B cell (primary cell): Measurements from ENCODE around the gene IRX6. TPM values are rescaled to one million over a fixed set of nuclear protein-coding genes. Genes with fewer than 3 reads are reported as not detected.

Source experiments
- ATAC-seq: fragments of 200-7000 bp; cut with Tn5 transposase; one replicate; pipeline ENCODE4 v1.10.0; 2021; ENCODE audit warnings: low read depth, mild to moderate bottlenecking, moderate number of reproducible peaks, moderate library complexity
- CTCF ChIA-PET: fragments of 350-600 bp; sonication (Branson Sonifier 250); formaldehyde crosslinking; loops from one replicate; lab custom pipeline; 2021; ENCODE audit warnings: antibody characterized with exemption, inconsistent platforms; lab: Charles Lee
- POLR2A ChIA-PET: fragments of 350-600 bp; sonication (Branson Sonifier 250); formaldehyde crosslinking; loops from one replicate; lab custom pipeline; 2021; ENCODE audit warnings: antibody characterized with exemption; lab: Charles Lee
- DNase-seq: peaks from one replicate; pipeline ENCODE4 v3.0.0; 2013
- H2AFZ ChIP-seq: 2 replicates; pipeline ENCODE4 v1.6.1; 2012; ENCODE audit warnings: mild to moderate bottlenecking, low read depth, low read length; ENCODE audit not compliant: insufficient read depth, poor library complexity, severe bottlenecking
- H3K27ac ChIP-seq, 2 donors: 1 replicate in 1 of 2; 2 replicates in 1 of 2; pipeline ENCODE4 v1.5.1; 2012 to 2013; ENCODE audit warnings: low read length in 2 of 2, mild to moderate bottlenecking in 2 of 2, moderate library complexity in 1 of 2
- H3K27me3 ChIP-seq, 4 experiments: fragments of 200-600 bp in 1 of 4; sonication (generic) in 1 of 4; replicated peaks in 1 of 4; 1 replicate in 2 of 4; 2 replicates in 2 of 4; pipeline versions ENCODE4 v1.6.1 to v1.7.0; 2013 to 2016; ENCODE audit warnings: low read length in 3 of 4, mild to moderate bottlenecking in 2 of 4, mixed read lengths in 1 of 4, moderate library complexity in 1 of 4; ENCODE audit not compliant: insufficient read depth in 4 of 4, control insufficient read depth in 3 of 4; ENCODE audit errors: control extremely low read depth in 1 of 4
- H3K36me3 ChIP-seq, 2 experiments: replicated peaks in 1 of 2; 1 replicate in 1 of 2; 2 replicates in 1 of 2; pipeline versions ENCODE4 v1.6.1 to v1.7.1; 2013; ENCODE audit warnings: low read length in 1 of 2; ENCODE audit not compliant: insufficient read depth in 2 of 2, control insufficient read depth in 1 of 2; ENCODE audit errors: control extremely low read depth in 1 of 2, extremely low read depth in 1 of 2
- H3K4me1 ChIP-seq, 2 donors: fragments of 200-600 bp in 1 of 2; sonication (generic) in 1 of 2; 1 replicate in 1 of 2; 2 replicates in 1 of 2; pipeline versions ENCODE4 v1.5.1 to v1.6.1; 2013 to 2017; ENCODE audit warnings: low read length in 2 of 2; ENCODE audit not compliant: control insufficient read depth in 2 of 2, insufficient read depth in 2 of 2
- H3K4me2 ChIP-seq: replicated peaks from 2 replicates; pipeline ENCODE3; 2012; ENCODE audit warnings: mild to moderate bottlenecking, low read depth, low read length; ENCODE audit not compliant: poor library complexity, severe bottlenecking
- H3K4me3 ChIP-seq, 5 experiments: fragments of 200-600 bp in 1 of 5; sonication (generic) in 1 of 5; 1 replicate in 3 of 5; 2 replicates in 2 of 5; pipeline versions ENCODE4 v1.5.1 to v1.7.0; 2011 to 2016; ENCODE audit warnings: low read length in 4 of 5, mild to moderate bottlenecking in 4 of 5, low read depth in 2 of 5, control low read depth in 1 of 5, moderate library complexity in 1 of 5; ENCODE audit not compliant: insufficient read depth in 1 of 5; ENCODE audit errors: control extremely low read depth in 1 of 5, extremely low read depth in 1 of 5
- H3K79me2 ChIP-seq: fragments of 200-600 bp; sonication (generic); one replicate; pipeline ENCODE4 v1.6.0; 2016; ENCODE audit warnings: low read length; ENCODE audit not compliant: control insufficient read depth, insufficient read depth
- H3K9ac ChIP-seq: fragments of 200-600 bp; sonication (generic); 2 replicates; pipeline ENCODE4 v1.6.1; 2017; ENCODE audit warnings: mild to moderate bottlenecking, low read length, moderate library complexity
- H3K9me3 ChIP-seq, 3 donors: one replicate each; pipeline versions ENCODE4 v1.6.1 to v1.7.1; 2013; ENCODE audit warnings: low read length in 2 of 3; ENCODE audit not compliant: control insufficient read depth in 2 of 3, insufficient read depth in 1 of 3; ENCODE audit errors: control extremely low read depth in 1 of 3
- H4K20me1 ChIP-seq: 2 replicates; pipeline ENCODE4 v1.6.0; 2012; ENCODE audit warnings: mild to moderate bottlenecking, low read length; ENCODE audit not compliant: insufficient read depth, control insufficient read depth, poor library complexity, severe bottlenecking
- H3K27ac Mint-ChIP-seq: one replicate; pipeline ENCODE4 v1.8.0; 2021; ENCODE audit warnings: mixed read lengths
- H3K27me3 Mint-ChIP-seq: one replicate; pipeline ENCODE4 v1.8.0; 2021; ENCODE audit warnings: mixed read lengths
- H3K4me1 Mint-ChIP-seq: one replicate; pipeline ENCODE4 v1.8.0; 2021; ENCODE audit warnings: mixed read lengths
- H3K4me3 Mint-ChIP-seq: one replicate; pipeline ENCODE4 v1.8.0; 2021; ENCODE audit warnings: mixed read lengths
- H3K9me3 Mint-ChIP-seq: one replicate; pipeline ENCODE4 v1.8.0; 2022; ENCODE audit warnings: mixed read lengths; ENCODE audit not compliant: insufficient read depth
- EZH2 ChIP-seq: IDR thresholded peaks from 2 replicates; pipeline ENCODE4 v1.6.1; 2012; ENCODE audit warnings: borderline replicate concordance, low read depth, mild to moderate bottlenecking, moderate library complexity, low read length; ENCODE audit not compliant: insufficient read depth, poor library complexity, severe bottlenecking
- WGBS: methylation state at CpG from one replicate; pipeline ENCODE4 v1.1.5; 2013; ENCODE audit warnings: missing lambda C conversion rate; ENCODE audit not compliant: insufficient coverage; 5-methylcytosine and 5-hydroxymethylcytosine counted together
- intact Hi-C: fragments of 100-400 bp; cut with micrococcal nuclease; formaldehyde crosslinking; loops from one replicate; pipeline ENCODE4 v1.10.0; 2022
- polyA plus RNA-seq: library from polyadenylated mRNA; depleted of rRNA; stranded (reverse); fragments of >200 nt; gene quantifications from 2 replicates; pipeline ENCODE4 v1.2.3, GENCODE V29; 2012
- total RNA-seq, 2 donors: library from RNA; stranded (reverse); fragments of 120-200 nt in 1 of 2; gene quantifications; 1 replicate in 1 of 2; 2 replicates in 1 of 2; pipeline versions ENCODE4 v1.2.3 to v1.2.4, GENCODE V29; 2013 to 2022
- TF ChIP-seq, protein P1 (sequence below): fragments of 200-600 bp; IDR thresholded peaks from one replicate; pipeline ENCODE4 v1.8.0; 2022; ENCODE audit warnings: antibody characterized with exemption, mild to moderate bottlenecking

IRX6 gene
- total and polyA plus RNA-seq, 2 donors (not counting 1 experiment from before 2014, with no cell fraction given): 0.10 to 0.15 TPM

DNA sequence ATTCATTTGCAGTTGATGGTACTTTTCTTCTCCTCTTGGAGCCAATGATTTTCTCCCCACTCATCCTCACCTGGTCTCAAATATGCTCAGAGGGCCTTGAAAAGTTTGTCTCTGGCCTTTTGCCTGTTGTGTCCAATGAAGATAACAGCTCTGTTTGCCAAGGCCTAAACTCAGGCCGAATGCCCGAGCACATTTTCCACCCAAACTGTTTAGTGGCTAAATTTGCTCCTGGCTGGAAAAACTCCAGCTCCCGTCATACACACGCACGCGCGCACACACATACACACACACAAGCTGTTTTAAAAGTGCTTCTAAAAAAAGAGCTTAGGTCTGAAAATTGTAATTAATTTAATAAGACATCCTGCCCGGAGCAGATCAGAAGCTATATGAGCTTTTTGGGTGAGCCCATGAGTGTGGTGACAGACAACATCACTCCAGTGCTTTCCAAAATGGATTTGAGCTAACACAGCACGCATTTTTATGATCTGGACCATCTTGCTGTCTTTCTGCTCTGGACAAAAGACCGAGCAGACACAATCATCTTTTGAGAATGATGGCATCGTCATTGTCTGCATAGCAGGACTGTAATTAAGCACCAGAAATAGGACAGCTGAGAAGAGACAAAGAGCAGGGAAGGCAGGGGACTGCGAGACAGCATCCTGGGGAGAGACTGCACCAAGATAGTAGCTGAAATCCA lies 48.9 kb downstream of the IRX6 start:
- Histone ChIP-seq H3K9ac (no peak overlapping the region), H3K27ac (no peak overlapping the region), H4K20me1 (no peaks in the 10 kb centered on the region), H2AFZ (no peak overlapping the region), H3K9me3 (peaks cover 0 to 4% (median 0%) of the 10 kb centered on the region in 3 donors), H3K4me3 (no peak overlapping the region), H3K79me2 (no peaks in the 10 kb centered on the region), H3K4me1 (peaks cover 3 to 4% of the 10 kb centered on the region in 2 donors), H3K27me3 (peaks cover 0 to 15% (median 11%) of the 10 kb centered on the region in 4 experiments), H3K36me3 (no peaks in the 10 kb centered on the region), H3K4me2 (no peak overlapping the region)
- intact Hi-C loops: loop anchor here (5.0 kb wide), 1 partner anchor 1821 kb away; no protein-coding TSS in a partner anchor
- DNase-seq (no peak), ATAC-seq (no peak)
- Mint-ChIP-seq H3K27ac (no peak overlapping the region), H3K4me1 (peaks cover 4% of the 10 kb centered on the region), H3K9me3 (no peaks in the 10 kb centered on the region), H3K4me3 (no peak overlapping the region), H3K27me3 (peaks cover 33% of the 10 kb centered on the region)
- ChIA-PET POLR2A (no interaction called here), CTCF (no interaction called here)
- TF ChIP-seq EZH2: no peak
- TF ChIP-seq, protein P1, sequence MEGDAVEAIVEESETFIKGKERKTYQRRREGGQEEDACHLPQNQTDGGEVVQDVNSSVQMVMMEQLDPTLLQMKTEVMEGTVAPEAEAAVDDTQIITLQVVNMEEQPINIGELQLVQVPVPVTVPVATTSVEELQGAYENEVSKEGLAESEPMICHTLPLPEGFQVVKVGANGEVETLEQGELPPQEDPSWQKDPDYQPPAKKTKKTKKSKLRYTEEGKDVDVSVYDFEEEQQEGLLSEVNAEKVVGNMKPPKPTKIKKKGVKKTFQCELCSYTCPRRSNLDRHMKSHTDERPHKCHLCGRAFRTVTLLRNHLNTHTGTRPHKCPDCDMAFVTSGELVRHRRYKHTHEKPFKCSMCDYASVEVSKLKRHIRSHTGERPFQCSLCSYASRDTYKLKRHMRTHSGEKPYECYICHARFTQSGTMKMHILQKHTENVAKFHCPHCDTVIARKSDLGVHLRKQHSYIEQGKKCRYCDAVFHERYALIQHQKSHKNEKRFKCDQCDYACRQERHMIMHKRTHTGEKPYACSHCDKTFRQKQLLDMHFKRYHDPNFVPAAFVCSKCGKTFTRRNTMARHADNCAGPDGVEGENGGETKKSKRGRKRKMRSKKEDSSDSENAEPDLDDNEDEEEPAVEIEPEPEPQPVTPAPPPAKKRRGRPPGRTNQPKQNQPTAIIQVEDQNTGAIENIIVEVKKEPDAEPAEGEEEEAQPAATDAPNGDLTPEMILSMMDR: no peak
- WGBS: 91% methylated on average over 5 of the region's 12 CpGs

DNA sequence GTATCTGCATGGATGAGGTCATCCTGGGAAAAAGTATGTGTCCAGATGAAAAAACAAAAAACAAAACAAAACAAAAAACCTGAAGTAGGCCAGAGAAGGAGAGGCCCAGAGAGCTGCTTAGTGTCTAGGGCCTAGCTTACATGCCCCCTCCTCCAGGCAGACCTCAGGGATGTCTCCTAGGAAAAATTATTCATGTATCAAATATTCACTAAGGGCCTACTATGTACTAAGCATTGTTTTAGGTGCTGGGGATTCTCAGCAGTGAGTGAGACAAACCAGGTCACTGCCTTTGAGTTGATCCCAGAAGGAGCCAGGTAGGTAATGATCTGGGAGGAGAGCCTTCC lies 49.5 kb downstream of the IRX6 start:
- no peak overlapping the region for H3K27ac Mint-ChIP-seq
- no peaks in the 10 kb centered on the region for H3K9me3 Mint-ChIP-seq
- no peak overlapping the region for H3K4me3 Mint-ChIP-seq
- Histone ChIP-seq H3K9me3 (peaks cover 0 to 4% (median 0%) of the 10 kb centered on the region in 3 donors), H4K20me1 (no peaks in the 10 kb centered on the region), H3K27me3 (peaks cover 0 to 13% (median 10%) of the 10 kb centered on the region in 4 experiments), H3K36me3 (no peaks in the 10 kb centered on the region), H2AFZ (no peak overlapping the region), H3K9ac (no peak overlapping the region), H3K4me3 (no peak overlapping the region), H3K79me2 (no peaks in the 10 kb centered on the region), H3K27ac (no peak overlapping the region), H3K4me1 (peaks cover 3 to 4% of the 10 kb centered on the region in 2 donors), H3K4me2 (no peak overlapping the region)
- intact Hi-C loops: loop anchor here (5.0 kb wide), 1 partner anchor 1821 kb away; no protein-coding TSS in a partner anchor
- POLR2A ChIA-PET: no interaction called here
- no peak for DNase-seq
- H3K4me1 Mint-ChIP-seq: peaks cover 4% of the 10 kb centered on the region
- peaks cover 33% of the 10 kb centered on the region for H3K27me3 Mint-ChIP-seq
- CTCF ChIA-PET: no interaction called here
- TF ChIP-seq, protein P1: no peak
- TF ChIP-seq EZH2: no peak
- ATAC-seq: no peak
